Frontal cortex (tissue), 4 donors: ENCODE results near the gene GULP1. TPM values are rescaled to one million over a fixed set of nuclear protein-coding genes. Genes with fewer than 3 reads are reported as not detected.

Experiments used
- DNase-seq, 2 donors: peaks; one replicate each; pipeline ENCODE4 v3.0.0; 2012; ENCODE audit warnings: low spot score in 2 of 2
- FAIRE-seq: peaks from 2 replicates; lab custom pipeline; 2012; peaks lifted over from hg19 to GRCh38; lab: Jason Lieb, UNC
- total RNA-seq: library from RNA; depleted of rRNA; stranded (reverse); fragments of >200 nt; gene quantifications from one replicate; pipeline ENCODE4 v1.2.3, GENCODE V29; 2014
- donor health status: control.
- donor health status: control.
- donor health status: control.

The GULP1 gene
- total RNA-seq, 1 donor from 2014 or later: 51.4 TPM

- no peak for FAIRE-seq
- no peak for DNase-seq
Observed at GRCh38 chr2:188360485-188361263, 69.0 kb downstream of the GULP1 start.

GRCh38 chr2:188364033-188364630 is 72.5 kb downstream of the GULP1 start:
- DNase-seq (no peak), FAIRE-seq (no peak)

DNA sequence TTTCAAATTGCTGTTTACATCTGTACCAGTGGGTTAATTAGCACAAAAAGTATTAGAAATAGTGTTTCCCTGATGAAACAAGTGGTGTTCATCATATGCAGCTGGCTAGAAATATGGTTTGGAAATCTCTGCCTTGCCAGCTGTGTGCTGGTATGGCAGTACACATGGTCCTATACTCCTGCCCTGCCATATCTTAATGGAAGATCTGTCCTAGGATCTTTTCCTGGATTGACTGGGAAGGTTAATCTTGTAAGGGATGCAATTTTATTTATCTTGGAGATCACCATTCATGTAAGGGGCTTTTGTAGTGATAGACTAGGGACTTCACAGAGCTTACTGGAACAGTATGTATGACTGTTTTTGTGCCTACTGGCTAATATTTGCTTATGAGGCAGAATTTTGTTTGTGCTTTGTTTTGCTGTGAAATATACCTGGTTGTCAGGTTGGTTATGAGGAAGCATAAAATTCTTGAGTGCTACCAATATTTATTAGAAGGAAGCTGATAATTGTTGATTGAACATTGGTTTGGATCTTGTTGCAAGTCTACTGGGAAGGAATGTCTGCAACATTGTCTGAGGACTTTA is 73.5 kb downstream of the GULP1 start:
- FAIRE-seq (no peak), DNase-seq (no peak)

- DNase-seq (no peak), FAIRE-seq (no peak)
Observed at GRCh38 chr2:188367164-188367563, 75.5 kb downstream of the GULP1 start.

- DNase-seq: peak in 1 of 2 donors; percentile 15
Observed at GRCh38 chr2:188369365-188369764, 77.7 kb downstream of the GULP1 start.

DNA sequence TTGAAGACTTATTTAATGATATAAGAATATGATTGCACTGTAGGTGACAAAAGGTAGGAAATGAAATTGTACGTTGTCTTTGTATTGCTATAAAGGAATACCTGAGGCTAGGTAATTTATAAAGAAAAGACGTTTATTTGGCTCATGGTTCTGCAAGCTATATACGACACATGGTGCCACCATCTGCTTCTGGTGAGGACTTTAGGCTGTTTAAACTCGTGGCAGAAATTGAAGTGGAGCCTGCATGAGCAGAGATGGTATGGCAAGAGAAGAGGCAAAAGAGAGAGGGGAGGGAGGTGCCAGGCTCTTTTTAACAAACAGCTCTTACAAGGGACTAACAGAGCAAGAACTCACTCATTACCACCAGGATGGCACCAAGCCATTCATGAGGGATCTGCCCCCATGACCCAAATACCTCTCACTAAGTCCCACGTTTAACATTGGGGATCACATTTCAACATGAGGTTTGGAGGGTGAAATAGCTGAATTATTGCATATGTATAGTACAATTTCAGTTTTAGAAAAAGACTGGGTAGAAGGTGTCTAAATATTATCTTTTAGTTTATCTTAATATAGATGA is 86.8 kb downstream of the GULP1 start:
- FAIRE-seq (no peak), DNase-seq (no peak)

More at GRCh38 chr2:188369365-188369764, 77.7 kb downstream of the GULP1 start:
- peak; percentile 24 for FAIRE-seq

DNA sequence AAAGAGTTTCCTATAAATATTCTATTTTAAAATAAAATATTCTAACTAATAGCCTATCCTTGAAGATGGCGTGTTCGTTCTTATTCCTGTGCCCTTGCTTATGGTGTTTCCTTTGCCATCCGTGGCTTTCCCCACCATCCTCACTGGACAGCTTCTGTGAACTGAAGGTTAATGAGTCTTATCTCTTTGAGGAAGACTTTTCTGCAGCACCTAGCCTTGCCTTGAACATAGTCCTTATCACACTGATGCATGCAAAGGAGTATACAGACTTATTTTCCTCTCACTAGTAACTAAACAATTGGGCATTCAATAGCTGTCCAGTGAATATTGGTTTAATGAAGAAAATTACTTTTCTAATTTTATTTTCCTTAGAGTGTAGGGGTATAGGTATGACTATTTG is 88.1 kb downstream of the GULP1 start:
- FAIRE-seq: no peak

DNA sequence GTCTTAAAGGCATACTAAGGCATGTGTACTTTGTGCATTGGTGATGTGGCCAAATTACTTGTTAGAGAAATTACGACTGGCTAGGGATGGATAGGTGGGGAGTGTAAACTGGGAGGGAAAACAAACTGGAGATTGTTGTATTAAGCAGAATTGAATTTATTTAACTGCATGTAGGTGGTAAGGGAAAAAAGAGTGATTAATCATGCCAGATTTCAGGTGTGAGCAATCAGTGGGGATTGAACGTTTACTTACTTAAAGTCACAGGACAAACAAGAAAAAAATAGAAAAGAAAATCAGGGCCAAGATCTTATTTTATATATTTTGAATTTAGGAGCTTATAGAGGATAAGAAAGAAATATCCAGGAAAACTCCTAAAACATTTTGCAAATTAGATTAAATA is 88.6 kb downstream of the GULP1 start:
- DNase-seq: no peak
- FAIRE-seq: no peak

More for the DNA sequence above, 88.1 kb downstream of the GULP1 start:
- no peak for DNase-seq

DNA sequence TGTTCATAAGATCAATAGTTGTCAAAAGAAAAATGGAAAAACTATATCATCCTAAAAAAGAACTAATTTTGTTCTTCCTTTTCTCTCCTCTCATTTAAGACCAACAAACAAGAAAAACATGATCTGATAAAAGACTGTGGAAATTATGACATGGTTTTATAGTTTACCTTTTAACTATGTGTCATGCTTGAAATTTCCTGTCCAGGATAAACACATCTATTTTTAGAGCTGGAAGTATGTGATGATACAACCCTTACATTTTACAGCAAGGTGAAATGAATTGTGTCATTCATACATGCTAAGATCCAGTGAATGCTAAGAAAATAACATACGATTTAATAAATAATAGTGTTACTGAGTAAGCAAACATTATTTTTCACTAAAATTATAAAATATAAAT is 89.9 kb downstream of the GULP1 start:
- DNase-seq (no peak), FAIRE-seq (no peak)

- DNase-seq (no peak), FAIRE-seq (no peak)
Observed at GRCh38 chr2:188382107-188382506, 90.4 kb downstream of the GULP1 start.

DNA sequence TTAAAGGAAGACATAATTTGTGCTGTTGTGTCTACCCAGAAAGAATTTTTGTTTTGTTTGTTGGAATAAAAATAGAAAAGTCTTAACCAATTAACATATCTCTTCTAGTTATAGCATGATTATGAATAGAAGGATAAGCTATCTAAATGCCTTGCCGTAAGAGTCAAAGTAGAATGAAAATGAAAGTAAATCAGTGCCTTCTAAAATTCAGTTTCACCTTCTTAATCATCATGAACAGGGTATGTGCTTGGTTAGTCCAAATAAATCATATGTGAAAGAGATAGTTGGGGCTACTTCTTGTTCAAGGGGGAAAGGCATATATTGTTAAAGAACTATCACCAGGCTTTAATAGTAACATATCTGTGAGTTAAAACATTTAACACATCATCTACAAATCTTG is 91.5 kb downstream of the GULP1 start:
- no peak for FAIRE-seq
- DNase-seq: no peak

DNA sequence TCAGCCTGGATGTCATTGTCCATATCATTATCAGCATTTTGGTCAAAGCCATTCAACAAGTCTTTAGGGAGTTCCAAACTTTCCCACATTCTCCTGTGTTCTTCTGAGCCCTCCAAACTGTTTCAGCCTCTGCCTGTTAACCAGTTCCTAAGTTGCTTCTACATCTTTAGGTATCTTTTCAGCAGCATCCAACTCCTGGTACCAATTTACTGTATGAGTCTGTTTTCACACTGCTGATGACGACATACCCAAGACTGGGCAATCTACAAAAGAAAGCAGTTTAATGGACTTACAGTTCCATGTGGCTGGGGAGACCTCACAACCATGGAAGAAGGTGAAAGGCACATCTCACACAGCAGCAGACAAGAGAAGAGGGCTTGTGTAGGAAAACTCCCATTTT is 94.2 kb downstream of the GULP1 start:
- no peak for DNase-seq
- no peak for FAIRE-seq

DNA sequence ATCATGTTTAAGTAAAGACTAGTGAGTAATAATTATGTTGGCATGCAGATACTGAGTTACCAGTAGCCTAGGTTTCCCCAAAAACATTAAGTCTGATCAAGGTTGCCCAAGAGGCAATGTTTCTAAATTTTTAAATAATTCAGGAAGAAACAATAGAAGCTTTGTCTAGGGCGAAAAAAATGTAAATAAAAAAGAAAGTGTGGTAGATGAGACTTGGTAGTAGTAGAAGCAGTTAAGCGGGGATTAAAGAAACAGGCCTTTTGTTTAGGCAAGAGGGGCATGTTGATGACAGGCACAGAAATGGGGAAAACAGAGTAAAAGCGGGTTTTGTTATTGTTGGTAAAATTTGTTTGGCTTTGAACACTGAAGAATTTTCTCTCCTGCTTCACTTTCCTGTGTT is 97.2 kb downstream of the GULP1 start:
- no peak for DNase-seq
- no peak for FAIRE-seq

GRCh38 chr2:188391354-188391753 is 99.7 kb downstream of the GULP1 start:
- DNase-seq (no peak), FAIRE-seq (no peak)

DNA sequence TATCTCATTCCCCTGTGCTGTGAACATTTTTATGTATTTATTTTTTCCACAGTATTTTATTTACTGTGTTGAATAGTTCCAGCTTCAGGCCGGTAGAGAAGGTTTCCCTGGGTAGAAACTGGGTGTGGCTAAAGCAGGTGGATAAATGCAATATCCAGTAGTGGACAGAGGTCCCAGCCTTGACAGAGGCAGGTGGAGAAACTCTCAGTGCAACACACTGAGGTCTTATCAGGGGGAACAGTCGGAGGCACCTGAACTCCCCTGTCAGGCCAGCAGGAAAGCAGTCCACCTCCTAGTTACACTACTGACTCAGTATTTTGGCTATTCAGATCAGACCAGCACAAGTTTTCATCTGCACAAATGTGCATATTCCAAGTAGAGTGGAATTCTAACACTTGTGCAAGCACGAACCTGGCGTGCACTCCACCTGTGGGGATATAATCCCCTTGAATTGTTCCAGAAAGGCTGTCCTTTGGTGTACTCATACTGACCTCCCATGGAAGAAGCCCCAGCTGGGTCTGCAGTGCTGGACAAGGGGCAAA is 103.3 kb downstream of the GULP1 start:
- DNase-seq (no peak), FAIRE-seq (no peak)

- no peak for FAIRE-seq
- no peak for DNase-seq
Observed at GRCh38 chr2:188395903-188396689, 104.4 kb downstream of the GULP1 start.

DNA sequence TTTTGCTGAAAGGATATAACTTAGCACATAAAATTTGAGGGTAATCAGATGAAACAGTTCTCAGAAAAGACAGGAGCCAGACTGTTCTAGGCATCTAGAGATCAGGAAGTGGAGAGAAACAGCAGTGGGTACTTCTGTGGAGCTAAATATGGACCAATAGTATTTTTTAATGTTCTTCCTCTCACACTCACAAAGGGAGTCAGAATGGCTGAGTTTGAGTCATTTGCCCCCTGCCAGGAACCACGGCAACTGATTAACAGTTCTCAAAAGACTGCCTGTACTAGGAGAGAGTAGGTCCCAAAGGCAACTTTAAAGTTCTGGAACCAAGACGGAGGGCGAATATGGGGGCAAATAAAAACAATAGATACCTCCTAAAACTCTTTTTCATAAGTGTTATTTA is 107.5 kb downstream of the GULP1 start:
- FAIRE-seq (no peak), DNase-seq (no peak)

DNA sequence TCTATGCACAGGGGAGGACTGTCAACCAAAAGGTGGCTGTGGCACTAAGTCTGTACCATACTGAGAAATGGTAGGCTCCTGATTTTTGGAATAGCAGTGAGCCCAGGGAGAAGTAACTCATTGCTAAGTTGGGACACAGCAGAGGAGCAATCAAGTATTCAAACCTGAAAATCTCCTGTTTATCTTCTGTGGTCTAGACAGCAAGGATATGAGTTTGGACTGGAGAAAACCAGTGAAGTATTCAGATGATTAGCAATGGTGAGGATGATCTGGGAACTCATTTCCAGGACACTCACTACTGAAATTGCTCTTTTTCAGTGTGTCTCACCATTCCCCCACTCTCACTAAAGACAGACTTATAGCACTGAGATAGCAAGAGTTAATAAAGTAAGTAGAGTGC is 112.0 kb downstream of the GULP1 start:
- DNase-seq (no peak), FAIRE-seq (no peak)

- no peak for DNase-seq
- FAIRE-seq: no peak
Observed at GRCh38 chr2:188404341-188405004, 112.8 kb downstream of the GULP1 start.
